GM13977 (cell line): ENCODE measurements around the gene MED8.

Source experiments
- DNase-seq: peaks from one replicate; pipeline ENCODE4 v3.0.0; 2012; ENCODE audit warnings: low spot score
- CTCF ChIP-seq: IDR thresholded peaks from 2 replicates; pipeline ENCODE4 v1.5.1; 2012; ENCODE audit warnings: mild to moderate bottlenecking, control low read depth; ENCODE audit not compliant: insufficient read depth; ENCODE audit errors: extremely low read depth, missing control alignments
- in situ Hi-C: fragments of 300-500 bp; cut with MboI; formaldehyde crosslinking; loops from one replicate; pipeline ENCODE4 v1.12.0; 2022; ENCODE audit warnings: low sequenced_read_pairs, low pct_unique_long_range_greater_than_20kb, mixed read lengths, inconsistent platforms; ENCODE audit not compliant: unreplicated experiment

Gene MED8

GRCh38 chr1:43387976-43388599, 1.5 kb downstream of the MED8 start:
- DNase-seq = no peak
- in situ Hi-C loops = no loop called here
- TF ChIP-seq CTCF = no peak

- DNase-seq = no peak
- in situ Hi-C loops = no loop called here
- no peak for TF ChIP-seq CTCF
Observed at GRCh38 chr1:43386676-43387075, 2.9 kb downstream of the MED8 start.

- in situ Hi-C loops = no loop called here
- TF ChIP-seq CTCF = no peak
- no peak for DNase-seq
Observed at GRCh38 chr1:43383449-43383848, 6.2 kb downstream of the MED8 start.

GRCh38 chr1:43382027-43382779, 7.4 kb downstream of the MED8 start:
- TF ChIP-seq CTCF = no peak
- no peak for DNase-seq
- in situ Hi-C loops = no loop called here

GRCh38 chr1:43381612-43382011, 8.0 kb downstream of the MED8 start:
- no peak for TF ChIP-seq CTCF
- in situ Hi-C loops = no loop called here
- DNase-seq = no peak

GRCh38 chr1:43379476-43379875, 10.1 kb downstream of the MED8 start:
- in situ Hi-C loops = no loop called here
- no peak for DNase-seq
- no peak for TF ChIP-seq CTCF
